ENCODE measurements around the gene PLA2G4F. TPM values are rescaled to one million over a fixed set of nuclear protein-coding genes. Genes with fewer than 3 reads are reported as not detected.

PLA2G4F gene
- polyA plus RNA-seq, 1 donor: not detected

GRCh38 chr15:42163947-42164550, 7.6 kb upstream of the PLA2G4F start:
- no peak for DNase-seq (ENCODE audit: low read depth)

DNA sequence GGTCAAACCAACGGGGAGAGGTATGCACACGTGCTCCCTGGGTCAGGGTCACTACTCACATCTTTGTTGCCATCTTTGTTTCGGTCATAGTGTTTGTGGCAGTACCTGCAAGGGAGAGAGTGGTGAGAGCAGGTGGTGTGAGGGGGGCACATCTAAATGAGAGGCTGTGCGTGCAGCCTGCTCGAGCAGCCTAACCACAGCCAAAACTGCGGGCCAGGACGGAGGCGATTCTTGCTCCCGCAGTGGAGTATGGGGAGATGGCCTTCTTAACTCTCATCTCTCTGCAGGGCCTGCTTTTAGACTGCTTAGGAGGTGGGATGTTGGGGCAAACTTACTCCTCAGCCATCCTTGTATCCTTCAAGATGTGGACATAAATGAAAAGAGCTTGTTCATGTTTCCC, 6.9 kb upstream of the PLA2G4F start:
- no peak for DNase-seq (ENCODE audit: low read depth)

DNA sequence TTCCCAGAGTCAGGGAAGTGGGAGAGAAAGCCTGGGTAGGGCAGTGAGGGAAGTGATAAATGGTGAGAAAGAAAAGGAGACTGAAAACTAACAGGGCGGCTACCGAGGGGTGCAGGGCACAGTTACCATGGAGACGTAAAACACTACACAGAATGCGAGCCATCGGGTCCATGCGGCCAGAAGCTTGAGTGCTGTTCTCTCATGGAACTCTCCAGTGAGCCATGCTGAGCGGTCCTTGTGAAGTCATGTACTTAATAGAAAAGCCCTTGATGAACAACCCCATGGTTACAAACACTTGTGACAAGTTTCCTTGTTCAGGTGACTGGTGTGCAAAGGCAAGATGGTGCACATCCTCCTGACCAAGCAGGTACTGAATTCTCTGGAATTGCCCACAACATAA, 3.7 kb upstream of the PLA2G4F start:
- no peak for DNase-seq (ENCODE audit: low read depth)

- DNase-seq (ENCODE audit: low read depth): no peak
These were observed 3.1 kb upstream of the PLA2G4F start for GRCh38 chr15:42159381-42160015.

GRCh38 chr15:42158941-42159340, 2.5 kb upstream of the PLA2G4F start:
- no peak for DNase-seq (ENCODE audit: low read depth)

GRCh38 chr15:42157981-42158765, 1.7 kb upstream of the PLA2G4F start:
- no peak for DNase-seq (ENCODE audit: low read depth)

- DNase-seq (ENCODE audit: low read depth): no peak
These were observed 945 bp upstream of the PLA2G4F start for GRCh38 chr15:42157381-42157780.

DNA sequence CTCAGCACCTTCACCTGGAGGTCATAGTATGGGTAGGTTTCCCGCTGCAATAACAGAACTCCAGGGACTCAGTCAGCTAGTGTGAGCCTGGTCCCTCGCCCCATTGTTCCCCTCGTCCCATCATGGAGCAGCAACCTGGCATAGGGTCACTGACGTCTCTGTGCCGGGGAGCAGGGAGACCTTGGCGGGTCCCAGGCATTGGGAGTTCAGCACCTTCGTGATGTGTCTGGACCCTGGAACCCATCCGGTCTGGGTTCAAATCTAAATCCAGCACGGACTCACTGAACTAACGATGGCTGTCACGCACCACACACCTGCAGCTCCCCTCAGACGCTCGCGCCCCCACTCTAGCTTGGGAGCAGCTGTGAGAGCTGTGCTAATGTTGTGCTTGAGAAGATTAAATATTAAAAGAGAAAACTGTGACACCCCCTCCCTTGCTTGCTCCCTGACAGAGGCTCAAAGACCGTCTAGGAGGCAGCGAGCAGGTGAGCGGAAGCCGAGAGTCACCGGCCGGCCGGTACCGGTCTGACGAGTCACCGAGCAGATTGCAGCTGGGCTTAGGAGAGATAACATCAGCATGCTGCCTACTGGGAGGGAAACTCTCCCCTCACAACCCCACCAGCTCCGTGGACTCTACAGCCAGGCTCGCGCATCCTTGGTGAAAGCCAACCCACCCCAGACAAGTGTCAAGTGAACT, 742 bp downstream of the PLA2G4F start:
- DNase-seq (ENCODE audit: low read depth): no peak

- no peak for DNase-seq (ENCODE audit: low read depth)
These were observed 1.5 kb downstream of the PLA2G4F start for GRCh38 chr15:42154956-42155355.

DNA sequence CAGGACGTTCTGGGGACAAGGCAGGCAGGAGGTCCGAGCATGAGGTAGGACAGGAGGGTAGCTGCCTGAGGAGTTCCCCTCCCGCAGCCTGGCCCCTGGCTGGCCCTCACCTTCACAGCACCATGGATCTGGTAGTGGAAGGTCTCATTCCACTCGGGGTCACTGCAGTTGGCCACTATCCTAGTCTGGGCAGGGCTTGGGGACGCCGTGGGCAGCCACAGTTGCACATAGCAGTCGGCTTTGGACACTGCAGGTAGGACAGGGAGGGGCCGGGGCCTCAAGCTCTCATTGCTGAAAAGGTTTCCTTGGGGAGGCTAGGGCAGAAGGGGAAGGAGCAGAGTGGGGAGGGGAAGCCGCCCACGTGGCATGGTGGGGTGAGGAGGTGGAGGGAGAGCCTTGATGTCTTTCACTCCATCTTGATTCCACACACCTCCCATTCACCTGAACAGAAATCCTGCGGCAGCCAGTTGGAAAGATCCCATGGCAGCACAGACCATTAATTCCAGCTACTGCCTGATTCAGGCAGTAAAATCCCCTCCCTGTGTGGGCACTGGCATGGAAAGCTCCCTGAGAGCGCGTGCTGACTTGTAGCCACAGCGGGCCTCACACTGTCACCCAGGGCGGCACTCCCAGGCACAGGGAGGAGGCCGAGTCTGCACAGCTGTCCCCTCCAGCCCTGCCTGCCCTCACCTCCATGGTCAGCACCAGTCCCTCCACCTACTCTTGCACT, 2.1 kb downstream of the PLA2G4F start:
- no peak for DNase-seq (ENCODE audit: low read depth)

GRCh38 chr15:42153874-42154211, 2.6 kb downstream of the PLA2G4F start:
- DNase-seq (ENCODE audit: low read depth): no peak

DNA sequence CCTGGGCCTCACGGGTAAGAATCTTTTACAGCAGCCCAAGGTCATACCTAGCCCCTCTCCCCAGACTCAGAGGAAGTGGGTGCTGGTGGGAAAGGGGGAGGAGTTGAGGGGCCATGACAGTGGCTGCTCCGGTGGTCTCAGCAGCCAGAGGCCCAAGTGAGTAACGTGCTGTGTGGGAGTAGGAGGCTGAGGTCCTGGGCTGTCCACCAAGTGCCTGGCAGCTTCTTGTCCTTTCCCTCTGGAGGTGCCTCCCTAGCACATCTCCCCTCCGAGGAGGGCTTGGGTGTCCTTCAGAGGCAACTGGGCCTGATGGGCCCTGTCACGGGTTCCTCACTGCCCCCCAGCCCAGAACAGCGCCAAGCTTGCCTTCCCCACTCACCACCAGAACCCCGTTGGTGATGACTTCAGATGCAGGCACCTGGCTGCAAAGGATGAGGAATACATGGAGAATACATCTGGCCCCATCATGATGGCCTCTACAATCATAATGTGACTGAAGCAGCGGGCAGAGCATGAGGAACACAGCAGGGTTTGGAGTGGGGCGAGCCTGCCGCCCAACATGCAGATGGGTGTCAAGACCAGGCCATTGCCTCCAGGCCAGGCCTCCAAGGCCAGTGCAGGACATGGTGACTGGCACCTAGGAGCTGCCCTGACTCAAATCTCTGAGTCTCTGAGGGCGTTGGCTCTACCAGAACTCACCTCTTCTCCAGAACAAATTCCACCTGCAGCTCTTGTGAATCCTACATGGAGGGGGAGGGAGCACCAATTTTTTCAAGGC, 3.3 kb downstream of the PLA2G4F start:
- no peak for DNase-seq (ENCODE audit: low read depth)

- no peak for DNase-seq (ENCODE audit: low read depth)
These were observed 4.1 kb downstream of the PLA2G4F start for GRCh38 chr15:42152196-42152920.

GRCh38 chr15:42151736-42152135, 4.7 kb downstream of the PLA2G4F start:
- no peak for DNase-seq (ENCODE audit: low read depth)

- no peak for DNase-seq (ENCODE audit: low read depth)
These were observed 5.3 kb downstream of the PLA2G4F start for GRCh38 chr15:42151141-42151561.

GRCh38 chr15:42150219-42150970, 6.0 kb downstream of the PLA2G4F start:
- no peak for DNase-seq (ENCODE audit: low read depth)

DNA sequence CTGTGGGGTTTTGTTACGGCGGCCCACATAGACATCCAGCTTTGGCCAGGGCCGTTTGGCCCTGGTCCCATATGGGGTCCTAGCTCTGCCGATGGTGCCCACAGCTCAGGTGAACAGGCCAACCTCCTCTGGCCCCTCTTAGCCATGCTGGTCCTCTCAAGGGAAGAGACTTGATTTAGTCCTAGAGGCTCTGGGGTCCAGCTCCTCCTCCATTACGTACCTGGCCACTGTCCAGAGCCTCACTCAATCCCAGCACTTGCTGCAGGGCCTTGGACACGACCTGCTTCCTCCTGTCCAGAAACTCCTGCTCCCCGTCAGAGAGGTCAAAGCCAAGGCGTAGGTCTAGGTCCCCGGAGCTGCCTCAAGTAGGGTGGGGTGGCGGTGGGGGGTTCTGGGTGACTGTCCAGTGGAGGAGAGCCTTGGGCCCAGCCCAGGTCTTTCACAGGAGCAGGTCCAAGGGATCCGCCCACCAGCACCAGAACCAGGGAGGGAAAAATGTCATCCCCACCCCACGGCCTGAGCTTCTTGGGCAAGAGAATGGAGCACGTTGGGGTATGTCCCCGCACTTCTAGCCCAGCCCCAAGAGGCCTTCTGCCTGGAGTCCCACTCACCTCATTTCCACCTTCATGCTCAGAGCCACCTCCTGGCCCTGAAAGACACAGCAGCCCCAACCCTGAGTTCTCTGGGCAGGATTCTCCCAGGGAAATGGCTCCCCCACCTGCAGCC, 6.8 kb downstream of the PLA2G4F start:
- no peak for DNase-seq (ENCODE audit: low read depth)

DNA sequence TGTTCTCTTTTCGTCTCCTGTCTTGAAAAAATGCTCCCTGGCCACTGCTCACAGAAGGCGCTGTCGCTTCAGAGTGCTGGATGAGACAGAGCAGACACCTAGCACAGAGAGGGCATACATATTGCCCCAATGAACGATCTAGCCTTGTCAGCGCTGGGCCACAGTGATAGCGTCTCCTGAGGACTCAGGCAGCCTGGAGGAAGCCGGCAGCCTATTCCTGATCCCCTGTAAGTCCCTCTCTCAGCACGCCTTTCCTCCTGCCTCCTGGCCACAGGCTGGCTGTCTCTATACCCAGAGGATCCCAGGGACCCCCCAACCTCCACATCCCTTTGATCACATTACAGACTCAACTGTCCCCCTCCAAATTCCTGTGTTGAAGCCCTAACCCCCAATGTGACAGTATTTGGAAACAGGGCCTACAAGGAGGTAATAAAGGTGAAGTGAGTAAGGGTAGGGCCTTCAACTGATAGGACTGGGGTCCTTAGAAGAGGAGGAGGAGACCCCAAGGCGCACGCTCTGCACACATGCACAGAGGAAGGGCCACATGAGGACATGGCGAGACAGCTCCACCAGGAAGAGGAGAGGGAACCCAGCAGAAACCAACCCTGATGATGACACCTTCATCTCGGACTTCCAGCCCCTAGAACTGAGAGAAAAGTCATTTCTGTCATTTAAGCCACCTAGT, 7.5 kb downstream of the PLA2G4F start:
- no peak for DNase-seq (ENCODE audit: low read depth)

- DNase-seq (ENCODE audit: low read depth): no peak
These were observed 9.1 kb downstream of the PLA2G4F start for GRCh38 chr15:42147431-42147735.
